Activated B cell treated with CpG ODN at 0.5 μM for 24 hours (primary cell): ENCODE data around the gene TXNDC16. TPM values are rescaled to one million over a fixed set of nuclear protein-coding genes. Genes with fewer than 3 reads are reported as not detected.

Experiments used
- ATAC-seq: fragments of 200-7000 bp; cut with Tn5 transposase; one replicate; pipeline ENCODE4 v1.10.0; 2021; ENCODE audit warnings: low read depth, mild to moderate bottlenecking, moderate library complexity
- CTCF ChIA-PET: fragments of 350-600 bp; sonication (Branson Sonifier 250); formaldehyde crosslinking; loops from one replicate; lab custom pipeline; 2021; ENCODE audit warnings: antibody characterized with exemption; lab: Charles Lee
- POLR2A ChIA-PET: fragments of 350-600 bp; sonication (Branson Sonifier 250); formaldehyde crosslinking; loops from one replicate; lab custom pipeline; 2021; ENCODE audit warnings: antibody characterized with exemption; lab: Charles Lee
- DNase-seq: peaks from one replicate; pipeline ENCODE4 v3.0.0; 2022
- H3K27ac Mint-ChIP-seq: one replicate; pipeline ENCODE4 v1.8.0; 2020; ENCODE audit warnings: mixed read lengths
- H3K27me3 Mint-ChIP-seq: one replicate; pipeline ENCODE4 v1.8.0; 2021; ENCODE audit warnings: mixed read lengths
- H3K36me3 Mint-ChIP-seq: one replicate; pipeline ENCODE4 v1.8.0; 2021; ENCODE audit warnings: low read depth, mixed read lengths
- H3K4me1 Mint-ChIP-seq: one replicate; pipeline ENCODE4 v1.8.0; 2021; ENCODE audit warnings: mixed read lengths
- H3K4me3 Mint-ChIP-seq: one replicate; pipeline ENCODE4 v1.8.0; 2020; ENCODE audit warnings: mild to moderate bottlenecking, mixed read lengths
- H3K9me3 Mint-ChIP-seq: one replicate; pipeline ENCODE4 v1.8.0; 2020; ENCODE audit warnings: mixed read lengths
- intact Hi-C: fragments of 100-400 bp; cut with micrococcal nuclease; formaldehyde crosslinking; loops from one replicate; pipeline ENCODE4 v1.15.1; 2024
- total RNA-seq: library from RNA; stranded (reverse); gene quantifications from 2 replicates; pipeline ENCODE4 v1.2.3, GENCODE V29; 2022
- TF ChIP-seq, protein P1 (sequence below): fragments of 200-600 bp; IDR thresholded peaks from one replicate; pipeline ENCODE4 v1.8.0; 2022; ENCODE audit warnings: antibody characterized with exemption, mild to moderate bottlenecking

Gene TXNDC16
- total RNA-seq, 1 donor from 2014 or later, result 3.9 TPM

DNA sequence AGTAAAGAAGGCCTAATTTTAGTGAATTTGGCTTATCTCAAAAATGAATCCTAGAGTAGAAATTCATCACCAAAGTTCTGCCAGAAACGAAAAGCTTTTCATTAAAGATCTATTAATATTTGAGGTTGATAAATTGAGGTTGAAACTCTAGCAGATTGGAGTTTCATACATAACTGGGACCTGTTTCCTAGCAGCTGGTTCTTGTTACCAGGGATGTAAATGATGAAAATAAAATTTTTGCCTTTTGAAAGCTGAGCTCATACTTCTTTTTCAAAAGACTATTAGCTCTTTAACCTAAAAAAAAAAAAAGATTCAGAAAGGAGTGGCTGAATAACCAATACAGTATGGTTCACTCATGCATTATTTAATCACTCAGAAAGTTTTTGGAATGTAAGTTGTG, 139.9 kb downstream of the TXNDC16 start:
- peaks cover 2% of the 10 kb centered on the region for H3K27me3 Mint-ChIP-seq
- CTCF ChIA-PET, result no interaction called here
- intact Hi-C loops, result no loop called here
- ATAC-seq (no peak), DNase-seq (no peak)
- H3K4me1 Mint-ChIP-seq, result no peaks in the 10 kb centered on the region
- H3K9me3 Mint-ChIP-seq, result no peaks in the 10 kb centered on the region
- no peak overlapping the region for H3K27ac Mint-ChIP-seq
- H3K36me3 Mint-ChIP-seq, result no peaks in the 10 kb centered on the region
- POLR2A ChIA-PET, result interaction anchor here (0.9 kb wide), 1 partner anchor 108 kb away, joined by 4 read pairs; no protein-coding TSS in a partner anchor
- TF ChIP-seq, protein P1, sequence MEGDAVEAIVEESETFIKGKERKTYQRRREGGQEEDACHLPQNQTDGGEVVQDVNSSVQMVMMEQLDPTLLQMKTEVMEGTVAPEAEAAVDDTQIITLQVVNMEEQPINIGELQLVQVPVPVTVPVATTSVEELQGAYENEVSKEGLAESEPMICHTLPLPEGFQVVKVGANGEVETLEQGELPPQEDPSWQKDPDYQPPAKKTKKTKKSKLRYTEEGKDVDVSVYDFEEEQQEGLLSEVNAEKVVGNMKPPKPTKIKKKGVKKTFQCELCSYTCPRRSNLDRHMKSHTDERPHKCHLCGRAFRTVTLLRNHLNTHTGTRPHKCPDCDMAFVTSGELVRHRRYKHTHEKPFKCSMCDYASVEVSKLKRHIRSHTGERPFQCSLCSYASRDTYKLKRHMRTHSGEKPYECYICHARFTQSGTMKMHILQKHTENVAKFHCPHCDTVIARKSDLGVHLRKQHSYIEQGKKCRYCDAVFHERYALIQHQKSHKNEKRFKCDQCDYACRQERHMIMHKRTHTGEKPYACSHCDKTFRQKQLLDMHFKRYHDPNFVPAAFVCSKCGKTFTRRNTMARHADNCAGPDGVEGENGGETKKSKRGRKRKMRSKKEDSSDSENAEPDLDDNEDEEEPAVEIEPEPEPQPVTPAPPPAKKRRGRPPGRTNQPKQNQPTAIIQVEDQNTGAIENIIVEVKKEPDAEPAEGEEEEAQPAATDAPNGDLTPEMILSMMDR, result no peak
- no peak overlapping the region for H3K4me3 Mint-ChIP-seq

DNA sequence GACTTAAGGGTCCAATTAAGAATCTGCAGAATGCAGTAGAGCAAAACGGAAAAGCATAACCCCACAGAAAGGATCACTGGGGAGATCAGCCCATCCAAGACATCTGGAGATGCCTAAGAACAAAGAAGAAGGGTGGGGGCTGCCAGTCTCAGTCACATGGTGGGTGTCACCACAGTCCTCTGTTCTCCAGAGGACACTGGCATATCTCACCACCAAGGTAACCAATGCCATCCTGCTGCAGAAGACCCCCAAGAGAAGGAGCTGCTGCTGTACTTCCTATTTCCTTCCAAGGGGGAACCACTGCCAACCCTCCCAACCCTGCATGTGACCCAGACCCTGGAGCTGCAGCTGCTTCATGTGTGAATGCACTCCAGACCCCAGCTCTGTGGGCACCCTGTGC, 147.0 kb downstream of the TXNDC16 start:
- ATAC-seq (no peak), DNase-seq (no peak)
- intact Hi-C loops, result no loop called here
- peaks cover 2% of the 10 kb centered on the region for H3K9me3 Mint-ChIP-seq
- POLR2A ChIA-PET, result no interaction called here
- TF ChIP-seq, protein P1, result no peak
- no peaks in the 10 kb centered on the region for H3K36me3 Mint-ChIP-seq
- H3K27ac Mint-ChIP-seq, result no peak overlapping the region
- CTCF ChIA-PET, result no interaction called here
- H3K4me1 Mint-ChIP-seq, result no peaks in the 10 kb centered on the region
- H3K27me3 Mint-ChIP-seq, result peaks cover 6% of the 10 kb centered on the region
- H3K4me3 Mint-ChIP-seq, result no peak overlapping the region

DNA sequence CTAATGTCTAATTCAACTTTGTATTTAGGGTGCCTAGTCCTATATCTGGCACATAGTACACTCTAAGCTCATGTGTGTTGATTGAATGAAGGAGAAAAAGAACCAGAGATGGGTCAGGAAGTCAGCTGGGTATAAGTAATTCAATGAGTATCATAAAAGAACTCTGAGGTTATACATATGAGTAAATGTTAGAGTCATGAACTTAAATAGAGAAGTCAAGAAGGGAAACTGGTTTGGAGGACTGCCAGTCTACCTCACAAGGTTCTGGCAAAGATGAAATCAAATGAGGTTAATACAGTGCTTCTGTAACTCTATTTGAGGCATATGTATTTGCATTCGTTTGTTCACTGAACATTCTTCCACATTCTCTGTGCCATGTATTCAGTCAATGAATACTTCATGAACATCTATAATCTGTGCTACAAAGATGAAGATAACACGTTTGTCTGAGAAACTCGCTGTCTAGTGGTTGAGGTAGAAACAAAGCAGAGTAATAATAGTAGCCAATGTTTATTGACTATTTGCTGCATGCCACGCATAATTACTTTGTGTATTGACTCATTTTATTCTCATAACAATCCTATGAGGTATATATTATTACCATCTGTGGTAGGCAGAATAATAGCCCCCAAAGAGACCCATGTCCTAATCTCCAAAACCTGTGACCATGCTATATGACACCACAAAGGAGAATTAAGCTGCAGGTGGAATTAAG, 149.3 kb downstream of the TXNDC16 start:
- ATAC-seq (no peak), DNase-seq (no peak)
- intact Hi-C loops, result no loop called here
- Mint-ChIP-seq H3K9me3 (peaks cover 2% of the 10 kb centered on the region), H3K27ac (no peak overlapping the region), H3K27me3 (peaks cover 15% of the 10 kb centered on the region), H3K36me3 (no peaks in the 10 kb centered on the region), H3K4me1 (no peaks in the 10 kb centered on the region), H3K4me3 (no peak overlapping the region)
- TF ChIP-seq, protein P1, result no peak
- ChIA-PET POLR2A (no interaction called here), CTCF (no interaction called here)

DNA sequence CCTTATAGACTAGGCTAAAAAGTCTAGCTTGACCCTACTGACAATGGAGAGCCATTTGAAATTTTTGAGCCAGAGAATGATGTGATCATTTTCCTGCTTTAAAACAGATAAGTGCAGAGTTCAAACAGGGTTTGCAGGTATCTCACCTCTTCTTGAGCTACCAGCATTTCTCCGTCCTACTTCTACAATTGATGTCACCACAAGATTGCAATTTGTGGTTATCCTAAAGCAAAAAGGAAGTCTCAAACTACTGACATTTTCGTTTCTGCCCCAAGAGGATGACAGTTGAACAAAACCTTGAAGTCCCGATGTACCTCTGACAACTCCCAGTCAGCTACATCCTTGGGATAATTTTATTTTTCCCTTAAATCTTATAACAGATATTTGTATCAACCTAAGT, 151.5 kb downstream of the TXNDC16 start:
- H3K27me3 Mint-ChIP-seq, result peaks cover 25% of the 10 kb centered on the region
- TF ChIP-seq, protein P1, result no peak
- H3K4me3 Mint-ChIP-seq, result no peak overlapping the region
- intact Hi-C loops, result no loop called here
- no peaks in the 10 kb centered on the region for H3K9me3 Mint-ChIP-seq
- H3K4me1 Mint-ChIP-seq, result no peaks in the 10 kb centered on the region
- ATAC-seq, result no peak
- CTCF ChIA-PET, result no interaction called here
- H3K36me3 Mint-ChIP-seq, result no peaks in the 10 kb centered on the region
- H3K27ac Mint-ChIP-seq, result no peak overlapping the region
- POLR2A ChIA-PET, result no interaction called here
- DNase-seq, result no peak

DNA sequence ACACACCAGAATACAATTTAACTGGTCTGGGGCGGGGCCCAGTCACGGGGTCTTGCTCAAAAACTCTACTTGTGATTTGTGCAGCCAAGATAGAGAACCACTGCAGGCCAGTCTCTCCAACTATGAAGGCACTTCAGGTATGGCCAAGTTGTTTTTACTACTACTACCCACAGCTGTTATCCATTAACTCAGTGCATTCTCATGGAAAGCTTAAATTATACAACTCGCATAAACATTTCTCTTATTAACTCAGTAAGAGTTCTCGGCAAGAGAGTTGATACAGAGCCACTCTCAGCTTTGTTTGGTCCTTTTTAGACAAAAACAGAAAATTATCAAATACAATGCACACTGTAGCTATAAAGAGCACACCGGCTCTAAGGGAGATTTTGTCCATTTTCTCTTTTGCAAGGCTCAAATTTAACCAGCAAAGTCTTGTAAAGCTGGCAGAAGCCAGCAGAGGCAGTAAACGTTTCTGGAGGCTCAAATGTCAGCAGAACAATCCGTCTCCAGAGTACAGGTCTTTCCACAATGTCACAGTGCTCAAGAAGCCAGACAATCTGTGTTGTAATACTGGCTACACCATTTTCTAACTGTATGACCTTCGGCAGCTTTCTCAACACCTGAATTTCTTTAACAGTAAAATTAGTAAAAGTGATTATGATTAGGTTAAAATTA, 152.2 kb downstream of the TXNDC16 start:
- Mint-ChIP-seq H3K27me3 (peaks cover 31% of the 10 kb centered on the region), H3K9me3 (no peaks in the 10 kb centered on the region)

More for the DNA sequence above, 152.2 kb downstream of the TXNDC16 start:
- no peaks in the 10 kb centered on the region for H3K36me3 Mint-ChIP-seq
- no peak for ATAC-seq
- no peak overlapping the region for H3K4me3 Mint-ChIP-seq
- TF ChIP-seq, protein P1, result no peak
- H3K27ac Mint-ChIP-seq, result no peak overlapping the region
- intact Hi-C loops, result no loop called here
- POLR2A ChIA-PET, result interaction anchor here (0.6 kb wide), 1 partner anchor 27 kb away, joined by 3 read pairs; no protein-coding TSS in a partner anchor
- CTCF ChIA-PET, result interaction anchor here (0.6 kb wide), 1 partner anchor 20 kb away, joined by 3 read pairs; no protein-coding TSS in a partner anchor
- no peak for DNase-seq
- no peaks in the 10 kb centered on the region for H3K4me1 Mint-ChIP-seq
